22Rv1 (cell line): ENCODE data around the gene SIRPG.

Experiments used
- CTCF ChIP-seq: fragments of 450-650 bp; IDR thresholded peaks from 2 replicates; pipeline ENCODE4 v1.5.1; 2017; ENCODE audit warnings: mild to moderate bottlenecking
- ZFX ChIP-seq: fragments of 450-650 bp; IDR thresholded peaks from 2 replicates; pipeline ENCODE4 v1.6.1; 2017; ENCODE audit warnings: antibody characterized with exemption, borderline replicate concordance

DNA sequence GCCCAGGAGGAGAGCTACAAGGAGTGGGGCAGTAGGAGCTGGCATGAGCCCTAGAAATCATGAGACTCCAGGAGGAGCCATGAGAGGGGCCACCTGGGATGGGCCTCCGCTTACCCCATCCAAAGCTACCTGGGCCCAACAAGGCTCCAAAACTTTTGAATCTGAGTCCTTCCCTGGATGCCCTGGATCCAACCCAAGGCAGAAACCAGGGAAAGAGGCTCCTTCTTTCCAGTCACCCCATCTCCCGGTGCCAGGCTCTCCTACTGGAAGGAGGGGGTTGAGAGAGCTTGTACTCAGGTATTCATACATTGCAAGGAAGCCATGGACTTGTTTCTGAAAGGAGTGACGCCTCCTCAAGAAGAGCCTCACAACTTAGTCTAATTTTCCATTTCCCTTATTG, 7.8 kb upstream of the SIRPG start:
- no peak for TF ChIP-seq CTCF
- TF ChIP-seq ZFX: no peak
